Brain microvascular endothelial cell (primary cell): Measurements from ENCODE around the gene LIMCH1.

Experiments used
- DNase-seq: peaks from one replicate; pipeline ENCODE4 v3.0.0-alpha.2; 2020
- H3K27ac ChIP-seq: fragments of 250-450 bp; sonication (Bioruptor Pico); 2 replicates; pipeline ENCODE4 v1.5.1; 2020; ENCODE audit warnings: mild to moderate bottlenecking, moderate library complexity
- H3K27me3 ChIP-seq: fragments of 250-450 bp; sonication (Bioruptor Pico); replicated peaks from 2 replicates; pipeline ENCODE4 v1.5.1; 2020; ENCODE audit warnings: mild to moderate bottlenecking
- H3K36me3 ChIP-seq: fragments of 250-450 bp; sonication (Bioruptor Pico); replicated peaks from 2 replicates; pipeline ENCODE4 v1.5.1; 2020; ENCODE audit warnings: mild to moderate bottlenecking
- H3K4me3 ChIP-seq: 2 replicates; pipeline ENCODE4 v1.5.1; 2011; ENCODE audit warnings: low read depth, mild to moderate bottlenecking, control low read depth, low read length, moderate library complexity
- in situ Hi-C: cut with HindIII; loops from 2 replicates; pipeline ENCODE4 v1.10.0; 2017; ENCODE audit warnings: low sequenced_read_pairs, low pct_ligation_motif_present
- TF ChIP-seq, protein P1 (sequence below): IDR thresholded peaks from 2 replicates; pipeline ENCODE4 v1.5.1; 2011; ENCODE audit warnings: low read depth, mild to moderate bottlenecking, moderate library complexity, low read length, control low read depth, inconsistent platforms; ENCODE audit errors: missing control alignments

Gene LIMCH1

DNA sequence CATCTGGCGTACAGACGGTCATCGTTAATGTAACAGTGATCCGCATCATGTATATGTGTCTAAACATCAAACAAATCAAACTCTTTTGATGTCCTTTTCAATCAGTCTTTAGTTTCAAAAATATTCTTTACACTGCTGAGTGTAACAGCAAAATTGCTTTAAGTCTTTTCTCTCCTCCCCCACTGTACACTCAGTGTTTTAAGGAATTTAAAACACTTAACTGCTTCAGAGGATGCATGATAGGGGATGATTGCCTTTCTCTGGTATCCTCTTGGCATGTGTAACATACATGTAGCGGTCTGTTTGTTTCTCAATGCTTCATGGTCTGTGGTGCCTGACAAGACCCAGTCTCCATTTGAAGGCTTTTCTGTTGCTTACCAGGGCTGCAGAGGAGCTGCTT, 41.6 kb downstream of the LIMCH1 start:
- H3K4me3 ChIP-seq, result no peak overlapping the region
- no peak overlapping the region for H3K27ac ChIP-seq
- TF ChIP-seq, protein P1, sequence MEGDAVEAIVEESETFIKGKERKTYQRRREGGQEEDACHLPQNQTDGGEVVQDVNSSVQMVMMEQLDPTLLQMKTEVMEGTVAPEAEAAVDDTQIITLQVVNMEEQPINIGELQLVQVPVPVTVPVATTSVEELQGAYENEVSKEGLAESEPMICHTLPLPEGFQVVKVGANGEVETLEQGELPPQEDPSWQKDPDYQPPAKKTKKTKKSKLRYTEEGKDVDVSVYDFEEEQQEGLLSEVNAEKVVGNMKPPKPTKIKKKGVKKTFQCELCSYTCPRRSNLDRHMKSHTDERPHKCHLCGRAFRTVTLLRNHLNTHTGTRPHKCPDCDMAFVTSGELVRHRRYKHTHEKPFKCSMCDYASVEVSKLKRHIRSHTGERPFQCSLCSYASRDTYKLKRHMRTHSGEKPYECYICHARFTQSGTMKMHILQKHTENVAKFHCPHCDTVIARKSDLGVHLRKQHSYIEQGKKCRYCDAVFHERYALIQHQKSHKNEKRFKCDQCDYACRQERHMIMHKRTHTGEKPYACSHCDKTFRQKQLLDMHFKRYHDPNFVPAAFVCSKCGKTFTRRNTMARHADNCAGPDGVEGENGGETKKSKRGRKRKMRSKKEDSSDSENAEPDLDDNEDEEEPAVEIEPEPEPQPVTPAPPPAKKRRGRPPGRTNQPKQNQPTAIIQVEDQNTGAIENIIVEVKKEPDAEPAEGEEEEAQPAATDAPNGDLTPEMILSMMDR, result no peak
- DNase-seq, result no peak
- in situ Hi-C loops, result no loop called here
- no peaks in the 10 kb centered on the region for H3K27me3 ChIP-seq
- H3K36me3 ChIP-seq, result no peaks in the 10 kb centered on the region

DNA sequence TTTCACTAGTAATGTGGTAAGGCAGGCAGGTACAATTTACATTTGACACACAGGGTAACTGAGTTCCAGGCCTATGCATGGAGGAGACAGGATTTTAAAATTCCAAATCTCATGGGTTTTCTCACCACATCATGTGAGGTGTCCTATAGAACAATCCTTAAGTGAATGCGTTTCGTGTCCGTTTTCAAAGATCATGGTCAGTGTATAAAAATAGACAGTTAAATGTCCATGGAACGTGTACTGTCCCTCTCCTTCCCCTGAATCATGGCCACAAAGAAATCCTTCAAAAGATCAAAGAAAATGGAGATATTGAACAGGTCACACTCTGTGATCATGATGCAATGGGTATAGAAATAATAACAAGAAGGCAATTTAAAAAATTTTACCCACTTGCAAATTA, 42.0 kb downstream of the LIMCH1 start:
- in situ Hi-C loops, result no loop called here
- no peak overlapping the region for H3K4me3 ChIP-seq

DNA sequence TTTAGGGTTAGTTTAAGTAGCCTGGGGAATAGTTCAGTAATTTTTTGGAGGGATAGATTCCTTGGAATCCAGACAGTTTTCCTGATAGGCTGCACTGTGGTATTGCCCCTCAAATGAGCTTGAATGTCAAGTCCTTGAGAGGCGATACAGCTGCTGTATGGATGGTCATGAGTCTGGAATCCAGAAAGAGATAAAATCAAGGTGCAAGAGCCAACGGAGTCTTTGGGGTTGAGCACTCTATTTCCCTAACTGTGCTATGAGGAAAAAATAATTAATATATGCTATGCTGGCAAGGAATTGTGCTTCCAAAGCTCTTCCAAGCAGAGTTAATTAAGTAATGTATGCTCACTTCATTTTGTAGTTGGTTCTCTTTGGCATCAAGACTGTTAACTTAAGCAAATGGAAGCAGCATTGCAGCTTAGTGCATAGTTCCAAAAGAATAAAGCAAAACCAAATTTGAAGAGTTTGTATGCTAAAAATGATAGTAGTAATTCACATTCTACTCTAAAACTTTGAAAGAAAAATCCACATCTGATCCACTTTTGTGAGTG, 48.8 kb downstream of the LIMCH1 start:
- in situ Hi-C loops, result no loop called here
- Histone ChIP-seq H3K4me3 (no peak overlapping the region), H3K27me3 (no peaks in the 10 kb centered on the region), H3K36me3 (no peaks in the 10 kb centered on the region), H3K27ac (no peak overlapping the region)
- TF ChIP-seq, protein P1, result no peak
- DNase-seq, result no peak

More for the DNA sequence above, 42.0 kb downstream of the LIMCH1 start:
- no peak overlapping the region for H3K27ac ChIP-seq
- no peaks in the 10 kb centered on the region for H3K27me3 ChIP-seq
- DNase-seq, result no peak
- TF ChIP-seq, protein P1, result no peak
- no peaks in the 10 kb centered on the region for H3K36me3 ChIP-seq

DNA sequence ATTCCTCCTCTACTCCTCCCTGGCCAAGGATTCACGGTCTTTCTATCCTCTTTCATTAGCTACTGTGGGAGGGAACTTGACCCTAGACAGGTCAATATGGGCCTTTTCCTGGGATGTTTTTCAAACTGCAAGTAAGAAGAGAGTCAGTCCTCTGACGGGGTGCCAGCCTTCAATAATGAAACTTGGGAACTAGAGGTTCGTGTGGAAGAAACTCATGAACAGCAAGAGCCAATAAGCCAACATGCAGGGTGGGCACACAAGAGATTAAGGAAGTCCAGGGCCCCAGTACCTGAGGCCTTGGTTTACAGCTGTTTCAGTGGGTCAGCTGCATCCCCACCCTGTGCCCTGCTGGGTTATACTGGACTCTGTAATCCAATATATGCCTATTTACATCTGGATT, 49.3 kb downstream of the LIMCH1 start:
- no peaks in the 10 kb centered on the region for H3K36me3 ChIP-seq
- no peak for DNase-seq
- TF ChIP-seq, protein P1, result no peak
- no peak overlapping the region for H3K4me3 ChIP-seq
- in situ Hi-C loops, result no loop called here
- no peak overlapping the region for H3K27ac ChIP-seq
- H3K27me3 ChIP-seq, result no peaks in the 10 kb centered on the region

DNA sequence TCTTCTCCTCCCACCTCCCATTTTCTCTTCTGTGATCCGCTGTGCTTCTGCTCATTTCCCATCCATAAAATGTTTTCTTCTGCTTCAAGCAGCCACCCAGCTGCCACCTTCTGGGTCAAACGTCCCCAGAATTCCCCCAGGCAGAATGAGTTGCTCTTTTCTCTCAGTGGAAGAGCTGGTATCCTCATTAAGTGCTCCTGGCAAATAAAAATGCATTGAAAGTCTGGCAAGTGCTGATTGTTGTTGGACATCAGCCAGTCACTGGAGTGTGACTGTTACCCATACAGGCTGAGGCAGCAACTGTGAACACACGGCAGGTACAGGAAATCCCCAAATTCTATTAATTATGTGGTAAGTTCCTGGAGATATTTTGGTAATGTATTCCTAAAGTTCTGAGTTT, 52.6 kb downstream of the LIMCH1 start:
- TF ChIP-seq, protein P1, result no peak
- no peak for DNase-seq
- Histone ChIP-seq H3K27ac (no peak overlapping the region), H3K36me3 (no peaks in the 10 kb centered on the region), H3K27me3 (no peaks in the 10 kb centered on the region), H3K4me3 (no peak overlapping the region)
- in situ Hi-C loops, result no loop called here

DNA sequence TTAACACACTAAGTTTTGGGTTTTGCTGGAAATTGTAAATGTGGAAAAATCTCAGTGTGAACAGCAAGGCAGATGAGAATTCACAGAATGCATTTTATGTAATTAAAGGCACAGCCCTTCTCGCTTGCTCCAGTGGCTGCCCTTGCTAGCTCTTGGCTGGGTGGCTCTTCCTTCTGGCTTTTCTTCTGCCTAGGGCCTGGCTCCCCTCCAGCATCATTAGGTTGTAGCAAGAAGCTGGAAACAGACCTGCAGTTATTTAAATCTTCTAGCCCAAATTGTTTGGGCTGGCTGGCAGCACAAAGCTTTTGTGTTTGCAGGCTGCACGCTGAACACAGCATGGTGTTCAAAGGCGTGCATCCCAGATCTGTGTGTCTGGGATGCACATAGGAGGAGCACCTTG, 56.5 kb downstream of the LIMCH1 start:
- in situ Hi-C loops, result no loop called here
- peaks cover 2% of the 10 kb centered on the region for H3K27me3 ChIP-seq
- no peak overlapping the region for H3K4me3 ChIP-seq
- no peak overlapping the region for H3K27ac ChIP-seq
- no peak for DNase-seq
- no peaks in the 10 kb centered on the region for H3K36me3 ChIP-seq
- TF ChIP-seq, protein P1, result no peak
